ENCODE results near the gene ELP1. TPM values are rescaled to one million over a fixed set of nuclear protein-coding genes. Genes with fewer than 3 reads are reported as not detected.
A peak's percentile ranks its signal among the peaks of the same experiment; 100 is the strongest.

Gene ELP1
- total and polyA plus RNA-seq, 12 donors, result 11.7 to 31.7 (median 23.7) TPM

DNA sequence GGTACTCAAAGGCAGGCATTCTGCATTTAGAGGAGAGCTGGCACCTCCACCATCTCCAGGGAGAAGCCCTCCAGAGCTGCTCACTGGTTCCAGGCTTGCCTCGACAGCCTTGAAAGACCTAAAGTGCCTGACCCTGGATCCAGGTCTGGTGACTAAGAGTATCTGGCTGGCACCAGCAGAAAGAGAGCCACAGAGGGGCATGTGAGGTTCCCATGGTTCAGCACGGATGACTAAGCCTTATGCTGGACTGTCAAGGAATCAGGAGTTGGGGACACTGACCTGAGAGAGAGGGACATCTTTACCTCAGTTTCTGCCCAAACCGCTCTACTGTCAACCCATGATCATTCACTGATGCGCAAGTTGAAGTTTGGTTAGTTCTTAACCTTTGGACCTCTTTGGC lies 68.9 kb downstream of the ELP1 start:
- H3K4me1 ChIP-seq, result peaks cover 0 to 20% (median 0%) of the 10 kb centered on the region in 9 donors
- no peak overlapping the region for H3K4me3 ChIP-seq
- DNase-seq (no peak), ATAC-seq (peak in 4 of 8 donors; percentile 28 to 67 (median 54))
- intact Hi-C loops (cut with DNase I), result no loop called here
- no peaks in the 10 kb centered on the region for H3K9me3 ChIP-seq
- TF ChIP-seq, protein P1, sequence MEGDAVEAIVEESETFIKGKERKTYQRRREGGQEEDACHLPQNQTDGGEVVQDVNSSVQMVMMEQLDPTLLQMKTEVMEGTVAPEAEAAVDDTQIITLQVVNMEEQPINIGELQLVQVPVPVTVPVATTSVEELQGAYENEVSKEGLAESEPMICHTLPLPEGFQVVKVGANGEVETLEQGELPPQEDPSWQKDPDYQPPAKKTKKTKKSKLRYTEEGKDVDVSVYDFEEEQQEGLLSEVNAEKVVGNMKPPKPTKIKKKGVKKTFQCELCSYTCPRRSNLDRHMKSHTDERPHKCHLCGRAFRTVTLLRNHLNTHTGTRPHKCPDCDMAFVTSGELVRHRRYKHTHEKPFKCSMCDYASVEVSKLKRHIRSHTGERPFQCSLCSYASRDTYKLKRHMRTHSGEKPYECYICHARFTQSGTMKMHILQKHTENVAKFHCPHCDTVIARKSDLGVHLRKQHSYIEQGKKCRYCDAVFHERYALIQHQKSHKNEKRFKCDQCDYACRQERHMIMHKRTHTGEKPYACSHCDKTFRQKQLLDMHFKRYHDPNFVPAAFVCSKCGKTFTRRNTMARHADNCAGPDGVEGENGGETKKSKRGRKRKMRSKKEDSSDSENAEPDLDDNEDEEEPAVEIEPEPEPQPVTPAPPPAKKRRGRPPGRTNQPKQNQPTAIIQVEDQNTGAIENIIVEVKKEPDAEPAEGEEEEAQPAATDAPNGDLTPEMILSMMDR (IDR thresholded peaks at IDR 0.05), result no peak
- no peak overlapping the region for H3K27ac ChIP-seq
- H3K27me3 ChIP-seq, result no peaks in the 10 kb centered on the region
- WGBS, 2 donors, result 85 to 87% methylated on average over 4 of the region's 4 CpGs
- peaks cover 0 to 35% (median 16%) of the 10 kb centered on the region in 9 donors for H3K36me3 ChIP-seq

DNA sequence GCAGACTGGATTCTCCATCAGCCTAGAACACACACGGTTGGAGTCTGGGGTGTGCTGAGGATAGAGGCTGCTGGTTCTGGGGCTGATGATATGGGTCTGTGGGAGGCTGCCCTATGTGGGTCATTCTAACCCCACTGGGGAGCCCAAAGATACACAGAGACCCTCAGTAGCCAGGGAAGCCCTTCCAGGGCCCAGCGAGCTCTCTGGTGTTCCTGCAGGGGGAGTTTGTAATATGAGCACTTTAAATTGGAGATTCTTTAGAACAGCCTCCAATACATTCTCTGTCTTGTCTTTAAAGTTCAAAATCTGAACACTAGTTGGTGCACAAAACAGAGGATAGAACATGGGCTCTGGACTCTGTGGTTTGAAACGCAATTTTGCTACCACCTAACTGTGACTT lies 69.5 kb downstream of the ELP1 start:
- H3K27ac ChIP-seq, result no peak overlapping the region
- intact Hi-C loops (cut with DNase I), result no loop called here
- no peak overlapping the region for H3K4me3 ChIP-seq
- ATAC-seq (no peak), DNase-seq (no peak)
- no peaks in the 10 kb centered on the region for H3K9me3 ChIP-seq
- peaks cover 0 to 20% (median 0%) of the 10 kb centered on the region in 9 donors for H3K4me1 ChIP-seq
- WGBS, 2 donors, result 81% methylated on average over 3 of the region's 3 CpGs
- H3K27me3 ChIP-seq, result no peaks in the 10 kb centered on the region
- TF ChIP-seq, protein P1 (IDR thresholded peaks at IDR 0.05), result no peak
- H3K36me3 ChIP-seq, result peaks cover 0 to 29% (median 11%) of the 10 kb centered on the region in 9 donors

DNA sequence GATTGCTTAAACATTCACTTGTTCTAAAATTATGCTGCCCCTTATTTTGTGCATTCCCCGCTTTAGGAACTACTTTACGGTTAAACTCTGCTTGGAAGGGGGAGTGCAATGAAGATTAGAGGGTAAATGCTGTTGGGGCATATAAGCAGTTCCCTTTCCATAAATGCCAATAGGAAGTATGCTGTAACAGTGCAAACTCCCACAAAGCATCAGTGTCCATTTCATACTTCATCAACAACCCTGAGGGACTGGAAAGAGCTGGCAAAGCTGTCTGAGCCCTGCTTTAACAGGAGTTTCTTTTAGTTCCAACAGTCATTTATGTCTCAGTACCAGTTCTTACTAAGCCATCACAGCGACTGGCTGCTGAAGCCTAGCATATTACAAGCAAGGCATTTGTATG lies 70.0 kb downstream of the ELP1 start:
- Histone ChIP-seq H3K27me3 (no peaks in the 10 kb centered on the region), H3K4me3 (no peak overlapping the region), H3K27ac (no peak overlapping the region), H3K9me3 (no peaks in the 10 kb centered on the region), H3K4me1 (peaks cover 0 to 20% (median 0%) of the 10 kb centered on the region in 9 donors), H3K36me3 (peaks cover 0 to 23% (median 5%) of the 10 kb centered on the region in 9 donors)
- WGBS, 2 donors, result 86 to 91% methylated on average over 3 of the region's 3 CpGs
- intact Hi-C loops (cut with DNase I), result no loop called here
- DNase-seq (no peak), ATAC-seq (no peak)
- TF ChIP-seq, protein P1 (IDR thresholded peaks at IDR 0.05), result no peak

DNA sequence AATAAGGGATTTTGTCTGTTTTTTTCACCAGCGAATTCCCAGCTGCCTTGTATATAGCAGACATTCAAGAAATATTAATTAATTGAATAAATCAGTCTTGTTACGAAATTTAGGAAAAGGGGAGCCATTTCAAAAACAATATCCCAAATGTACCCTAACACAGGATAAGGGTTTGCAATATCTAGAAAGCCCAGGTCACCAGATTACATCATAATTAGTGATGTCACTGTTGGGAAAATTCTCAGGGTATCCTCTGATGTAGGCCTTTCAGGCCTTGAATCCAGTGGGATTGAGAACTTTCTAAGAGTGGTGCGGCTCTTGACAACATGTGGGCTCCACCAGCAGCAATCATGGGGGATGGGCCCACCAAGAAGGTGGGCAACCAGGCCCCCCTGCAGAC lies 71.9 kb downstream of the ELP1 start, which contains the start of gene ACTL7A:
TSS of gene ACTL7A (plus strand) at position 270 of the 400 bp plus-strand sequence. CDS start at position 327, 57 bp downstream.
- Histone ChIP-seq H3K9me3 (no peaks in the 10 kb centered on the region), H3K27me3 (no peaks in the 10 kb centered on the region), H3K4me1 (peaks cover 0 to 20% (median 0%) of the 10 kb centered on the region in 9 donors), H3K27ac (no peak within 1 kb of the TSS), H3K36me3 (peaks cover 0 to 4% (median 0%) of the 10 kb centered on the region in 9 donors), H3K4me3 (no peak within 1 kb of the TSS)
- ATAC-seq (no peak), DNase-seq (no peak)
- WGBS, 2 donors, result 92 to 96% methylated on average over 3 of the region's 3 CpGs
- intact Hi-C loops (cut with DNase I), result no loop called here
- TF ChIP-seq, protein P1 (IDR thresholded peaks at IDR 0.05), result no peak
